ENCODE measurements around the gene ADNP.

DNA sequence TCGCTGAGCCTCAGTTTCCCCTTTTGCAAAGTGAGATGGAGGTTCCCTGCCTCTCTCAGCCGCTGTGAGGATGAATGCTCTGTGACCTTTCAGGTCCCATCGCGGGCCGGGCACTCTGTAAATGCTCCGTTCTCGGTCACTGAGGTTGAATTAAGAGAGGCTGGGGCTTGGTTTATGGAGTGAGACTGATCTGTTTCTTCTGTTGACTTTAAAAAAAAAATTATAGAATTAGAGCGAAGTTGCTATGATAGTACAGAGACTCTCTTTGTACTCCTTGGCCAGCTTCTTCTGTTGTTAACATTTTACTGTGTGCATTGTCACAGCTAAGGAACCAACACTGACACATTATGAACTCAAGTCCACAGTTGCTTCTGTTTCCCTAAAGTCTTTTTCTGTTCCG, 64.4 kb downstream of the ADNP start:
- TF ChIP-seq FOXM1 (CRISPR knock-in tag; IDR thresholded peaks at IDR 0.05) (no peak), POLR2A (IDR thresholded peaks at IDR 0.05; ENCODE audit: insufficient read depth in 1 of 2, low read depth in 2 of 2, low read length in 2 of 2) (no peak), HDAC1 (CRISPR knock-in tag; IDR thresholded peaks at IDR 0.05) (no peak), ZNF468 (CRISPR knock-in tag; IDR thresholded peaks at IDR 0.05) (no peak), PHF20 (CRISPR knock-in tag; IDR thresholded peaks at IDR 0.05) (no peak), FOXK2 (IDR thresholded peaks at IDR 0.05) (no peak), ZBTB20 (CRISPR knock-in tag; IDR thresholded peaks at IDR 0.05; ENCODE audit: borderline replicate concordance, low read depth) (no peak), ZSCAN30 (CRISPR knock-in tag; IDR thresholded peaks at IDR 0.05) (no peak), BRD4 (CRISPR knock-in tag; IDR thresholded peaks at IDR 0.05) (no peak), NCOR1 (IDR thresholded peaks at IDR 0.05; ENCODE audit: borderline replicate concordance, low read length) (no peak), ZNF775 (CRISPR knock-in tag; IDR thresholded peaks at IDR 0.05; ENCODE audit: borderline replicate concordance) (no peak), NONO (IDR thresholded peaks at IDR 0.05) (no peak), NONO (CRISPR knock-in tag; conservative IDR thresholded peaks at IDR 0.05) (no peak)
- TF ChIP-seq, protein P1, sequence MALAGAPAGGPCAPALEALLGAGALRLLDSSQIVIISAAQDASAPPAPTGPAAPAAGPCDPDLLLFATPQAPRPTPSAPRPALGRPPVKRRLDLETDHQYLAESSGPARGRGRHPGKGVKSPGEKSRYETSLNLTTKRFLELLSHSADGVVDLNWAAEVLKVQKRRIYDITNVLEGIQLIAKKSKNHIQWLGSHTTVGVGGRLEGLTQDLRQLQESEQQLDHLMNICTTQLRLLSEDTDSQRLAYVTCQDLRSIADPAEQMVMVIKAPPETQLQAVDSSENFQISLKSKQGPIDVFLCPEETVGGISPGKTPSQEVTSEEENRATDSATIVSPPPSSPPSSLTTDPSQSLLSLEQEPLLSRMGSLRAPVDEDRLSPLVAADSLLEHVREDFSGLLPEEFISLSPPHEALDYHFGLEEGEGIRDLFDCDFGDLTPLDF (CRISPR knock-in tag; IDR thresholded peaks at IDR 0.05) = no peak
- TF ChIP-seq, protein P2, sequence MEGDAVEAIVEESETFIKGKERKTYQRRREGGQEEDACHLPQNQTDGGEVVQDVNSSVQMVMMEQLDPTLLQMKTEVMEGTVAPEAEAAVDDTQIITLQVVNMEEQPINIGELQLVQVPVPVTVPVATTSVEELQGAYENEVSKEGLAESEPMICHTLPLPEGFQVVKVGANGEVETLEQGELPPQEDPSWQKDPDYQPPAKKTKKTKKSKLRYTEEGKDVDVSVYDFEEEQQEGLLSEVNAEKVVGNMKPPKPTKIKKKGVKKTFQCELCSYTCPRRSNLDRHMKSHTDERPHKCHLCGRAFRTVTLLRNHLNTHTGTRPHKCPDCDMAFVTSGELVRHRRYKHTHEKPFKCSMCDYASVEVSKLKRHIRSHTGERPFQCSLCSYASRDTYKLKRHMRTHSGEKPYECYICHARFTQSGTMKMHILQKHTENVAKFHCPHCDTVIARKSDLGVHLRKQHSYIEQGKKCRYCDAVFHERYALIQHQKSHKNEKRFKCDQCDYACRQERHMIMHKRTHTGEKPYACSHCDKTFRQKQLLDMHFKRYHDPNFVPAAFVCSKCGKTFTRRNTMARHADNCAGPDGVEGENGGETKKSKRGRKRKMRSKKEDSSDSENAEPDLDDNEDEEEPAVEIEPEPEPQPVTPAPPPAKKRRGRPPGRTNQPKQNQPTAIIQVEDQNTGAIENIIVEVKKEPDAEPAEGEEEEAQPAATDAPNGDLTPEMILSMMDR (CRISPR knock-in tag; IDR thresholded peaks at IDR 0.05) = no peak

Data from HepG2 (cell line).